Stimulated activated naive CD8-positive, alpha-beta T cell treated with anti-CD3 and anti-CD28 coated beads, Interleukin-15, Interleukin-2, amounts not matched to agents 100 U/mL and 50 U/mL, for 24 hours (primary cell): ENCODE measurements around the gene SLC9A5.

Experiments
- ATAC-seq: fragments of 150-1000 bp; cut with Tn5 transposase; one replicate; pipeline ENCODE4 v1.10.0; 2021
- DNase-seq: peaks from one replicate; pipeline ENCODE4 v3.0.0; 2021

Gene SLC9A5, protein sequence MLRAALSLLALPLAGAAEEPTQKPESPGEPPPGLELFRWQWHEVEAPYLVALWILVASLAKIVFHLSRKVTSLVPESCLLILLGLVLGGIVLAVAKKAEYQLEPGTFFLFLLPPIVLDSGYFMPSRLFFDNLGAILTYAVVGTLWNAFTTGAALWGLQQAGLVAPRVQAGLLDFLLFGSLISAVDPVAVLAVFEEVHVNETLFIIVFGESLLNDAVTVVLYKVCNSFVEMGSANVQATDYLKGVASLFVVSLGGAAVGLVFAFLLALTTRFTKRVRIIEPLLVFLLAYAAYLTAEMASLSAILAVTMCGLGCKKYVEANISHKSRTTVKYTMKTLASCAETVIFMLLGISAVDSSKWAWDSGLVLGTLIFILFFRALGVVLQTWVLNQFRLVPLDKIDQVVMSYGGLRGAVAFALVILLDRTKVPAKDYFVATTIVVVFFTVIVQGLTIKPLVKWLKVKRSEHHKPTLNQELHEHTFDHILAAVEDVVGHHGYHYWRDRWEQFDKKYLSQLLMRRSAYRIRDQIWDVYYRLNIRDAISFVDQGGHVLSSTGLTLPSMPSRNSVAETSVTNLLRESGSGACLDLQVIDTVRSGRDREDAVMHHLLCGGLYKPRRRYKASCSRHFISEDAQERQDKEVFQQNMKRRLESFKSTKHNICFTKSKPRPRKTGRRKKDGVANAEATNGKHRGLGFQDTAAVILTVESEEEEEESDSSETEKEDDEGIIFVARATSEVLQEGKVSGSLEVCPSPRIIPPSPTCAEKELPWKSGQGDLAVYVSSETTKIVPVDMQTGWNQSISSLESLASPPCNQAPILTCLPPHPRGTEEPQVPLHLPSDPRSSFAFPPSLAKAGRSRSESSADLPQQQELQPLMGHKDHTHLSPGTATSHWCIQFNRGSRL

DNA sequence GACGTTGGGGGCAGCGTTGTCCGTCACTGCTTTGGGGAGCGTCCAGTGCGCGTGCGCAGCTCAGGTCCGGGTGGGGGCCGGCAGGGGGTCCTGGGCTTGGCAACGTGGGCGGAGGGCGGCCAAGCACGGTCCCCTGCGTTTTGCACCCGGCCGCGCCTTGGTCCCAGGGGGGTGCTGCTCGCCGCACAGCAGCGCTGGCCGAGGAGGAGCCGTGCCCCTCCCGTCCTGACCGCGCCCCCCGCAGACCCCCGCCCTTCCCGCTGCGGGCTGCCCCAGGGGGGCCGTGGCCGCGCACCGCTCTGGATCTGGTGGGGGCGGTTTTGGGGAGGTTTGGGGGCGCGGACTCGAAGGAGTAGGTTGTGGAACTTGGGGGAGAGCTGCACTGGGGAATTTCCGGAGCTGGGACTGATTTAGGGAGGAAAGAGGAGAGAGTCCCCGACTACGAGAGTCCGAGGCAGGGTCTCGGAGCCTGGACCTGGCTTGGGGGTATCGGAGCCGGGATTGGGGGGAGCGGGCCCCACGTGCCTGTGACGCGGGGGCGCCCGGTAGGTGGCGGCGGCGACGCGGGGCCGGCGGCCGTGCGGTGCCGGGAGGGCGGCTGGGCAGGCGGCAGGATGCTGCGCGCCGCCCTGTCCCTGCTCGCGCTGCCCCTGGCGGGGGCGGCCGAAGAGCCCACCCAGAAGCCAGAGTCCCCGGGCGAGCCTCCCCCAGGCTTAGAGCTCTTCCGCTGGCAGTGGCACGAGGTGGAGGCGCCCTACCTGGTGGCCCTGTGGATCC is at the start of gene SLC9A5:
Gene SLC9A5, plus strand, starts transcription at position 579 of the 777 bp plus-strand sequence. Its CDS starts 36 bp downstream, at position 615.
- ATAC-seq: no peak
- DNase-seq: peak; percentile 59

- ATAC-seq (peak; percentile 20), DNase-seq (no peak)
Observed at GRCh38 chr16:67199011-67199807, 49.6 kb upstream of the SLC9A5 start, which contains the start of gene ELMO3. Gene ELMO3 (plus strand): TSS chr16:67199131. CDS start chr16:67199327, 196 bp downstream.

DNA sequence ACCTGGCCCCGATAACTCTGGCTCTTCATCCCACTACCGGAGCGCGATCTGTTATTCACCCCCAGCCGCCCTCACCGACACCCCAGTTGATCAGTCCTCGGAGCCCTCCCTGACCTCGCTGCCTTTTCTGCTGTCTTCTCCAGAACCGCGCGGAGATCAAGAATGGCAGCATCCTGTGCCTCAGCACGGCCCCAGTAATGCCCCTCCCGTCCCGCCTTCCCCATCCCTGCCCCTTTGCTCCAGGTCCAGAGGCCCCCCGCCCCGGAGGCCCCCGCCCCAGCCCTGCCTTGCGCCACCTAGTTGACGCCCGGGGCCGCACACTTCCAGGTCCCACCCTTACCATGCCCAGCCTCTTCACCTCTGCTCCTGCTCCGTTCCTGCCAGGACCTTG is 49.0 kb upstream of the SLC9A5 start:
- DNase-seq (no peak), ATAC-seq (no peak)

DNA sequence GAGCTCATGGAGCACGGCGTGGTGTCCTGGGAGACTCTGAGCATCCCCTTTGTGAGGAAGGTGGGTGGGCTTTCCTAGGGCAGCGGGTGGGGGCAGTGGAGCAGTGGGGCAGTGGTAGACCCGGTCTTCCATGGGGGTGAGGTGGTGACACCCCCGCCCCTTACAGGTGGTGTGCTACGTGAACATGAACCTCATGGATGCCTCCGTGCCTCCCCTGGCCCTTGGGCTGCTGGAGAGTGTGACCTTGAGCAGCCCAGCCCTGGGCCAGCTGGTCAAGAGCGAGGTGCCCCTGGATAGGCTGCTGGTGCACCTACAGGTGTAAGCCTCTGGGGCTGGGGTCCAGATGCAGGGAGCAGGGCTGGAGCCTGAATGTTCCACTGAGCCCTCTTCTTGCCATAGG is 48.3 kb upstream of the SLC9A5 start:
- DNase-seq (no peak), ATAC-seq (no peak)

DNA sequence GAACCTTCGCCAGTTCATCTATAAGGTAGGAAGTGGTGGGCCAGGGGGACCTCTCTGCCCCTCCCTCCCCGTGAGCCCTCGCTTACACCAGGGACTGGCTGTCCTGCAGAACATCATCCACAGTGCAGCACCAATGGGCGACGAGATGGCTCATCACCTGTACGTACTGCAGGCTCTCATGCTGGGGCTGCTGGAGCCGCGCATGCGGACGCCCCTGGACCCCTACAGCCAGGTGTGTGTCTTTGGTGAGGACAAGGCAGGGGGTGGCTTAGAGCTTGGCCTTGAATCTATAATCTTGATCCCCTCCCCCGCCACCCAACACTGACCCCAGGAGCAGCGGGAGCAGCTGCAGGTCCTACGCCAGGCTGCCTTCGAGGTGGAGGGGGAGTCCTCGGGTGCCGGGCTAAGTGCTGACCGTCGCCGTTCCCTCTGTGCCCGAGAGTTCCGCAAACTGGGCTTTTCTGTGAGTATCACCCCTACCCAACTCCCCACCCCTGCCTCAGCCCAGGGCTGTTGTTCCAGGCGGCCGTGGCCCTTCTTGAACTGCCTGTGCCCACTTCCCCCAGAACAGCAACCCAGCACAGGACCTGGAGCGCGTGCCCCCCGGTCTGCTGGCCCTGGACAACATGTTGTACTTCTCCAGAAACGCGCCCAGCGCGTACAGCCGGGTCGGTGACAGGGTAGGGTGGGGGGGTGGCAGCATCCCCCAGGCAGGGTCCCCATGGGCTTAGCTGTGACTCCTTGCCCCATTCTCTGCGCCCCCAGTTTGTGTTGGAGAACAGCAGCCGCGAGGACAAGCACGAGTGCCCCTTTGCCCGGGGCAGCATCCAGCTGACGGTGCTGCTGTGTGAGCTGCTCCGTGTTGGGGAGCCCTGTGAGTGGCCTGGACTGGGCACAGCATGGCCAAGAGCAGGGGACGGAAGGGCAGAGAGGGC is 47.1 kb upstream of the SLC9A5 start:
- DNase-seq (no peak), ATAC-seq (no peak)

DNA sequence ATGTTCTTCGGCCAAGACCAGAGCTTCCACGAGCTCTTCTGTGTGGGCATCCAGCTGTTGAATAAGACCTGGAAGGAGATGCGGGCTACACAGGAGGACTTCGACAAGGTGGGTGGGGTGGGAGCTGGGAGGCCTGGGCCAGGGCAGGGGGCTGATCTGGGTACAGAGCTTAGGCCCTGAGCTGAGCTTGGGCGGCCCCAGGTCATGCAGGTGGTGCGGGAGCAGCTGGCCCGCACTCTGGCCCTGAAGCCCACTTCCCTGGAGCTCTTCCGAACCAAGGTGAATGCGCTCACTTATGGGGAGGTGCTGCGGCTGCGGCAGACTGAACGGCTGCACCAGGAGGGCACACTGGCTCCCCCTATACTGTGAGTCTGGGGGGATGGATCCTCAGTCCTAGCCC is 46.4 kb upstream of the SLC9A5 start:
- DNase-seq (no peak), ATAC-seq (no peak)

DNA sequence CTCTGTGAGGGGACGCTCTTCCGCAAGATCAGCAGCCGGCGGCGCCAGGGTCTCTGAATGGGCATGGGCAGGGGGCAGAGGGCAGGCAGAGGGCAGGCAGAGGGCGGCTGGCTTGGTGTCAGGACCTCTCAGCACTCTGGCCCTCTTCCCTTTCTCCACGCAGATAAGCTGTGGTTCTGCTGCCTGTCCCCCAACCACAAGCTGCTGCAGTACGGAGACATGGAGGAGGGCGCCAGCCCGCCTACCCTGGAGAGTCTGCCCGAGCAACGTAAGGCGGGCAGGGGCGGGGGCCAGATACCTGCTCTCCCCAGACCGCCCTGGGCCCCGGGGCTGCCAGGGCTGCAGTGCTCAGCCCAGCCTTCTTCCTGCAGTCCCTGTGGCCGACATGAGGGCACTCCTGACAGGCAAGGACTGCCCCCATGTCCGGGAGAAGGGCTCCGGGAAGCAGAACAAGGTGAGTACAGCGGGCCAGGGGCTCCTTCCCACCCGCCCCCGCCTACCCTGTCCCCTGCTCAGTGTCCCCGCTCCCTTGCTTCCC is 45.8 kb upstream of the SLC9A5 start:
- no peak for DNase-seq
- no peak for ATAC-seq

- no peak for DNase-seq
- no peak for ATAC-seq
Observed at GRCh38 chr16:67204076-67204475, 44.7 kb upstream of the SLC9A5 start.

DNA sequence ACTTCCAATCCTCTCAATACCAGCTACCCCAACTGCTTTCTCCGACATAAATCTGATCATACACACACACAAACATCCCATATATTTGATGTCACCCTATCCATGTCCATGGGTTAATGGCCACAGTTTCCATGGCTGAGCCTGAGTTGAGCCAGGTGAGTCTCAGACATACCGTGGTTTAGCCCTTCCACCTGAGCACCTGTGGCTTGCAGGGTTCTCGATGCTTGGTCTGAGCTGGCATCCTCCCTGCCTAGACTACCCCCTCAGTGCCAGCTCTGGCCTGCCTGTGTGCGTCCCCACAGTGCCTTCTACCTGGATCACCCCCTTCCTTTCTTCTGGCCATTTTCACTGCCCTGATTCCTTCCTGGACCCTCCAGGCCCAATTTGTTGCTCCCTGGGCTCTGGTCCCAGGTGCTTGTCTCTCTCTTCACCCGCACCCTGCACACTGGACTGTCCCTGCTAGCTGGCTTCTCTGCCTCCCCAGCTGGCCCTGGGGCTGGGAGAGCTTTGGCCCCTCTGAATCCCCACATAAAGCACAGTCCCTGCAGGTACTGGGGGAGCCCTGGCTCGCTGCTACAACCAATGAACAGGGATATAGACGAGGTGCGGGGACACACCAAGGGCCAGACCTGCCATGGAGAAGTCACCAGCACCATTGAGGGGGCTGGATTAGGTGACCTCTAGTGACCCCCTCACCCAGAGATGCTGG is 42.5 kb upstream of the SLC9A5 start:
- ATAC-seq: no peak
- no peak for DNase-seq

DNA sequence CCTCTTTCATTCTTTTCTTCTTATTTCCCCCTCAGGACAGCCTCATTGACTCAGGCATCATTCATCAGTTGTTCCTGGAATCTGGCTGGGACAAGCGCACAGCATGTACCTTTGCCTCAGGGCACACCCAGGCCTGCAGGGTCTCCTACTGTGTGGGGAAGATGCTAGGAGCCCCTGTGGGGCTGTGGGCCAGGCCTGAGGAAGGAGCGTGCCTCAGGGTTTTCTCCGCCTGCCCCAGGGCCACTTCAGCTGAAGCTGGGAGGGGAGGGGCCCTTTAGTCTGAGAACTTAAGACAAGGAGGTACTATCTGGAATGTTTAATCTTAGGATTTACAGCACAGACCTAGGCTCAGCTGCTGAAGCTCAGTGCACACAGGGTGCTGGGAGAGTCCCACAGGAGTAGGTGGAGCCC is 41.9 kb upstream of the SLC9A5 start:
- no peak for ATAC-seq
- no peak for DNase-seq

GRCh38 chr16:67207249-67208091 is 41.3 kb upstream of the SLC9A5 start:
- DNase-seq: no peak
- no peak for ATAC-seq

- ATAC-seq (no peak), DNase-seq (no peak)
Observed at GRCh38 chr16:67208154-67208896, 40.5 kb upstream of the SLC9A5 start.

GRCh38 chr16:67209565-67209964 is 39.2 kb upstream of the SLC9A5 start:
- no peak for ATAC-seq
- DNase-seq: no peak

DNA sequence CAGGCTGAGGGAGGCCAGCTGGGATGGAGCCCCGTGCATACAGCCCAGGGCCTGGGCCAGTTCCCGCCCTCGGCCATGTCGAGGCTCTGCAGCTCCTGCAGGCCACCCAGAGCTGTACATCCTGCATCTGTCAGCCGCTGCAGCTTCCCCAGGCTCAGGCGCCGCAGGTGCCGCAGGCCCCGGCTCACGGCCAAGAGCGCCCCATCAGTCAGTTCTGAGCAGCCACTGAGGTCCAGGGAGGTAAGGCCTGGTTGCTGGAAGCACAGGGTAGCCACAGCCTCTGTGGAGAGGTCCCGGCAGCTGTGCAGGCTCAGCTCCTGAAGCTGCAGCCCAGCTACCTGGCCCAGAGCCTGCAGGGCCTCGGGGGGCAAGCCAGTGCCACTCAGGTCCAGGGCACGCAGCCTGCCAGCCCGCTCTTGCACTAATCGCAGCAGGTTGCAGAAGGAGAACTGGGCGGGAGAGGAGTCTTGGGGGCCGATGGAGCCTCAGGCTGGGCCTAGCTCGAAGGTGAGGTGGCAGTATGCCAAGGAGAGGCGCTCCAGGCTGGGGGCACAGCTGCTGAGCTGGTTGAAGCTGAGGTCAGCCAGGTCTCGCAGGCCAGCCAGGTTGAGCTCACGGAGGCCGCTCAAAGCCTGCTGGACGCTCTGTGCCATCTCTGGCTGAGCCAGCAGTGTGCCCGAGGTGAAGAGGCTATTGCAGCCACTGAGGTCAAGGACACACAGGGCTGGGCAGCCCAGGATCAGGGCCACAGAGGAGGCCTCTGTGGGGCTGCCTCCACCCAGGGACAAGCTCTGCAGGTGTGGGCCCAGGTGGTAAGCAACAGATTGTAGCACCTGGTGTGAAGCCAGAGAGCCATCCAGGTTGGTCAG is 38.5 kb upstream of the SLC9A5 start:
- ATAC-seq (no peak), DNase-seq (no peak)

GRCh38 chr16:67211674-67212073 is 37.1 kb upstream of the SLC9A5 start:
- ATAC-seq (no peak), DNase-seq (no peak)

- ATAC-seq (no peak), DNase-seq (no peak)
Observed at GRCh38 chr16:67212766-67213165, 36.0 kb upstream of the SLC9A5 start.
